GM18511 (cell line): ENCODE measurements around the gene IL1RAPL2.

ENCODE experiments used
- ATAC-seq: cut with Tn5 transposase; IDR thresholded peaks from one replicate; pipeline ENCODE4 v1.9.1; 2021; ENCODE audit warnings: mild to moderate bottlenecking, moderate library complexity; ENCODE audit not compliant: unreplicated experiment

IL1RAPL2 gene

DNA sequence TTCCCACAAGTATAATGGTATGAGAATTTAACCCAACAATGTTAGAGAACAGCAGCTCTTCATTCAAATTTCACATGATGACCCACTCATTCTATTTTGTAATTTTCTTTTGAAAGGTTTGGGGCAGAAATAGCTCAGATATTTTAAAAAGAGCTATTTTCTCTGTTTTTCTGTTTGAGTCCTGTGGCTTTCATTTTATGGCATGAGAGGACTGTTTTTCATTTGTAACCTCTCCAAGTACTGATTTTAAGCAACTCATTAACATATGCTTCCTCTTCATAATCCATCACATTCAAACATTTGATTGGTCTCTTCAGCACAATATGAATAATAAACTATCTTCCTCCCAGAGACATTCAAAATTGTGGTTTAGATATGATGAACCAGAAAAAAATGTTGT is 783.5 kb downstream of the IL1RAPL2 start:
- no peak for ATAC-seq

DNA sequence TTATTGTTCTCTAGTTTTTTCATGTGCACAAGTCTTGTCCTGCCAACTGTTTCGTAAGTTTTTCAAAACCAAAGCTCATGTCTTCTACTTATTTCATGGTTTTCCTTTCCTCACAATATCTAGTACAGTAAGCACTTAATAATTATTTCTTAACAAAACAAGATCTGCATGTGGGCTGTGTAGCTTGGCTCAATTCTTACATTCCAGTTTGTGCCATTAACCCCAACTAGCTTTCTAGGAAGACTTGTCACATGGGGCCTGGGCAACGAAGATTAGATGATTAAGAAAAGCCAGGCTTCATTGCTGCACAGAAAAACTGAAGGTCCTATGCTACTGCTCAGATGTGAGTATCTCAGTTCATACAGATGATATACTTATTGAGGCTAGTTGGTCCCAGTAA is 809.8 kb downstream of the IL1RAPL2 start:
- ATAC-seq, result no peak

DNA sequence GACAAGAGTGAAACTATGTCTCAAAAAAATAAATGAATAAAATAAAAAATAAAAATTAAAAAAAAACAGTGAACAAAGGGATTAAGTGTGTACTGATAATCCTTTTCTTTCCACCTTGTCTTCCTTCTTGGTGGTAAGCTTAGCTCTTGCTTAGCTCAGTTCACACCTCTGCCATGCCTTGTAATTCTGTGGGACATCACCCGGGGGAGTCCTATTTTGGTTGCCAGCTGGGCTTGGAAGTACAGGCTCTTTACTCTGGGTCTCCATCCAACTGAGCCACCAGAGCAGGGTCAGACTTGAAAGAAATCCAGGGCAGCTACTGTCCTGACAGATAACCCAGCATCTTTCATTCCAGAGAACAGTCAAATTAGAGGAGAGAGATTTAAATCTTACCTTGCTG is 858.7 kb downstream of the IL1RAPL2 start:
- no peak for ATAC-seq

DNA sequence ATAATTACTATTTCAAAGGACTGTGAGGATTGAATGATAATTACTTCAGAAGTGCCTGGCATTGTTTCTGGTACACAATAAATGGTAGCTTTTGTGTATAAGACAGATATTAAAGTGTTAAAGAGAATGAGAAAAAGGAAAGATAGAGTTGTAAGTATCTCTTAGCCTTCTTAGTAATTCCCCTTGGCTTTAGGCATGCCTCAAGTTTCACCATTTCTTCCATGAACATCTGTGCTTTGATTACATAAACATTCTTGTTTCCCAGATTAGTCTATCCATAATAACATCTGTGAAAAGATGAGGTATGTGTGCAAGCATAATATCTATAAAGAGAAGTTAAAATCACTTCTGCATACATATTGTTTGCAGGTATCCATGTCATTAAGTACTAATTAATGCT is 885.4 kb downstream of the IL1RAPL2 start:
- ATAC-seq, result no peak

DNA sequence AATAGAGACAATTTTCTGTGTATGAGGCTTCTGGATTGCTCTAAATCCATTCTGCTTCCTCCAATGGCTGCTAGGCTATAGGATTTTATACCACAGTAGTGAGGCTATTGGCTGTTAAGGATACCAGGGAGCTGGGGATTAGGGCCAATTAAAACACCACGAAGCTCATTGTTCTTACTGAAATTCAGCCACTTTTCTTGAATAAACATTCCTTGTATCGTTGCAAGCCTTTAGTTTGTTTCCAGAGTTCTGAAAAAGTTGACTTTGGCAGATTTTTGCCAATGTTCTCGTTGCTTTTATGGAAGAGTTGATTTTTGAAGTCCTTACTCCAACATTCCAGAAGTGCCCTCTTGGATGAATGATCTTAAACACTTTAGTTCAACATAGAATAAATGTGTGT is 892.8 kb downstream of the IL1RAPL2 start:
- ATAC-seq, result no peak

DNA sequence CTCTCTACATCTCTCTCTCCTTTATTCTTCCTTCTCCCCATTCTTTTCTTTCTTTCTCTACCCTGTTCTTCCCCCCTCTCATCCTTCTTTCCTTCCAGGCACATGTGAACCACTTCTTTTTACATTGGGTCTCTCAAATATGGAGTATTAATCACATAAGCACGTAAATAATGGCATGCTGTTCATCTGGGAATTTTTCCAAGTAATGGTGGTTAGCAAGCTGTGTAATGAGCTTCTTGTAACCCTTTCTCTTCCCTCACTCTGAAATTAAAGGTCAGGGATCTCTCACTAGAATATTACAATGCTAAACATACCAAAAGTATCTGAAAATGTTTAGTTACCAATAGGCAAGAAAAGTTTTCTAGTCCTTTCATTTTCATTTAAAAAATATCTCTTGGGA is 894.4 kb downstream of the IL1RAPL2 start:
- ATAC-seq, result no peak

DNA sequence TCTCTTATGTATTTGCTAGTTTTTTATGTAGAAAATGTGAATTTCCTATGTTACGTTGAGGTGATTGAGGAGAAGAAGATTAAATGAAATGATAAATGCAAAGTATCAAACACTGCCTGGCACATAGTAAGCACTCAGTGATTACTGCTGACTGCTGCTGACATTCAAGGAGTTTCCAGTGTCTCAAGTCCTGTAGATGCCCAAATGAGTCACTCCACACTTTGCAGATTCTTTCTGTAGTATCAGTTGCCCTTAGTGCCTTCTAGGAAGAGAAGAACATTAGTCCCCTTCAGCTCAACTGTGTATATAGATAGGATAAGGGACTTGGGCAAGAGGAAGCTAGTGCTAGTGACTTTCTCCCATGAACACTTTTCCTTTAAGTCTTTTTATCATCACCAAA is 895.0 kb downstream of the IL1RAPL2 start:
- no peak for ATAC-seq

DNA sequence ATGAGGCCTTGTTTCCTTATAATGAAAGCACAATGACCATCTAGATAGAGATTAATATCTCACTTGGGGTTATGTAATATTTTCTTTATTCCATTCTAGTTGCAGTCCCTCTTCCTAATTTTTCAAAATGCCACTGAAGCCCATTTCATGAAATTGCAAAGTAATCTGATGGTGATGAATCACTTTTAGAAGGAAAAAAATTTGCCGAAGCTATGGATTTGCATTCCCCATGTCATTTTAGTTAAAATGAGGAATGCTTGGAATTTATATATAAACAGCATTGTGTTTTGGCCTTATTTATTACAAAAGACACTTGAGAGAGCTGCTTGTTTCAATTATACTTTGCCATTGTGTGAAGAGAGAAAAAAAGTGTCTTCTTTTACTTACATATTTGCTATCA is 896.2 kb downstream of the IL1RAPL2 start:
- no peak for ATAC-seq

DNA sequence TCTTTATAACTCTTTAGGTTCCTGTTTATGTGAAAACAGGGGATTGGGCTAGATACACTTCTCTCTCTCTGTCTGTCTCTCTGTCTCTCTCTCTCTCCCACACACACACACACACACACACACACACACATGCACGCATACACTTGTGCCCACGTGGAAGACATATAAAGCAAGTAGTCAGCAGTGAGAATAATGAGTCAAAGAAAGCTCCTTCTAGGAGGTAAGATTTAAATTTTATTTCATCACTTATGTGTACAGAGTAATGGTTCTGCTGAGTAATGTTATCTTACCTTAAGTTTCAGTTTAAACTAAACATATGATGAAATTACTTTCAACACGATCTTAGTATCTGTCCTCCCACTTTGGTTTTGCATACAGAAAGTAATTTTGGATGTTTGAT is 897.5 kb downstream of the IL1RAPL2 start:
- no peak for ATAC-seq

DNA sequence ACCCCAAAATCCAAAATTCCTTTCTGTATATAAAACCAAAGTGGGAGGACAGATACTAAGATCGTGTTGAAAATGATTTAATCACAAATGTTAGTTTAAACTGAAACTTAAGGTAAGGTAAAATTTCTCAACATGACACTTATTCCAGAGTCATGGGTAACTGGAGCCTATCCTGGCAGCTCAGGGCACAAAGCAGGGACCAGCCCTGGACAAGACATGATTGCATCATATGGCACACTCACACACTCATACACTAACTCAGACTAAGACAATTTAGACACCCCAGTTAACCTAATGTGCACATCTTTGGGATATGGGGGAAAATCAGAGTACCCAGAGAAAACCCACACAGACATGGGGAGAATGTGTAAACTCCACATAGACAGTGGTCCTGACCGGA is 898.6 kb downstream of the IL1RAPL2 start:
- ATAC-seq, result no peak

DNA sequence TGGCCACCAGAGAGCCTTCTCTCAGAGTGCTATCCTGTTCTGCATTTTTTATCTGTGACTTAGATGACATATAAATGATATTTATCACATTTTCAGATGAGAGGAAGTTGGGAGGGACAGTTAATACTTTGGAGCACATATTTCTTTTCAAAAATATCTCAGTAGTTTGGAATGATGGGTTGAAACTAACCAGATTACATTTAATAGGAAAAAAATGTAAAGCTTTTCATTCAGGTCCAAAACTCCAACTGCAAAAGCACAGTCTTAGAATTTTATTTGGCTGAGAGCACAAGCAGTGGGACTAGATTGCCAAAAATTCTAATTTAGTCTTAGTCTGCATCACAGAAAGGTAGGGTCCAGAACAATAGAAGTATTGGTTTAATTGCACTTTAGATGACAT is 902.7 kb downstream of the IL1RAPL2 start:
- no peak for ATAC-seq

DNA sequence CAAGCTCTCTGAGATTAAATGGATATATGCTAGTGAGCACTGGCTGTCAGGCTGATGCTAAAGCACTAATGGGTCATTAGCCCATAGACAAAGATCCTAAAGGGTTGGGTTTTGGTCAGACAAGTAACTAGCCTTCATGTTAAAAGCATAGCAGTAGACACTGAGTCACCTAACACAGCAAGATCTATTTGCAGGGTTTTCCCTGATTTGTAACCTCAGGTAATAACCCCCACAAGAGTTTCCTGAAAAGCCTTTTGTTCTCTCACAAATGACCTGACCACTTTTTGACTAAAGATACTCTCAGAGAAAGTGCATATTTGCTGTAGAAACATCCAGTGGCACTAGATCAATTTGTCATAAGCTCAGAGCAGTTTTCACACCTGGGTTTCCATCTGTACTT is 905.6 kb downstream of the IL1RAPL2 start:
- ATAC-seq, result no peak

DNA sequence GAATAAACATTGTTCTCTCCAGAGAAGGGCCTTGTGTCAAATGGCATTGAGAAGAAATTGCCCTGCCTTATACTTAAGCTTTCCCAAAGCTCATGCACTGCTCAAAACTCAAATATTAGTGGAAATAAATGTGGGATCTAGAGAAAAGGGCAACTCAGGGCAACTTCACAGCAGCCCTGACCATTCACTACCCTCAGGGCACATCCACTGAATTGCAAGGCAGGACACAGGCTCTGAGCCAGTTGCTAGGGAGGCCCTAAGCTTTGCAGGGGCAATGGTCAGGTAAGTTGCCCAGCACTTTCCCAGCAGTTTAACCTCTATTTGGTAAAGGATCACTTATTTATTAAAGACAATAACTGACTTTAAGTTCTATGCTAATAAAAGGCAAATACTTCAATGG is 909.8 kb downstream of the IL1RAPL2 start:
- ATAC-seq, result no peak

DNA sequence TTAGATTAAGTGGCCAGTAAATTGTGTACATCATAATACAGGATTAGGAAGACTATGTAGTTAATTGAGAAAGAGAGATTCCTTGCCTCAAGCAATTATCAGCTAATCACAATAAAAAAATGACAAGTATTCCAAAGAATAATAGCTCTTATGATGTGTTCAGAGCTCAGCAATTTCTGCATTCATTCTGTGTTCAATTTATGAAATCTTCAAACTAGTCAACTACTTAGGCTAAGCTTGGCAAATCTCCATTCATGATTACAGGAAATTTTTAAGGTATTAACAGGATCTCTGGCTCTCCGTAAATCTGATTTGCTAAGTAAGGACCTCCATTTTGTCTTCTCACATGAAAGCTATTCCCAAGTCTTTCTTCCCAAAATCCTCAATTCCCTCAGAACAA is 911.4 kb downstream of the IL1RAPL2 start:
- no peak for ATAC-seq

DNA sequence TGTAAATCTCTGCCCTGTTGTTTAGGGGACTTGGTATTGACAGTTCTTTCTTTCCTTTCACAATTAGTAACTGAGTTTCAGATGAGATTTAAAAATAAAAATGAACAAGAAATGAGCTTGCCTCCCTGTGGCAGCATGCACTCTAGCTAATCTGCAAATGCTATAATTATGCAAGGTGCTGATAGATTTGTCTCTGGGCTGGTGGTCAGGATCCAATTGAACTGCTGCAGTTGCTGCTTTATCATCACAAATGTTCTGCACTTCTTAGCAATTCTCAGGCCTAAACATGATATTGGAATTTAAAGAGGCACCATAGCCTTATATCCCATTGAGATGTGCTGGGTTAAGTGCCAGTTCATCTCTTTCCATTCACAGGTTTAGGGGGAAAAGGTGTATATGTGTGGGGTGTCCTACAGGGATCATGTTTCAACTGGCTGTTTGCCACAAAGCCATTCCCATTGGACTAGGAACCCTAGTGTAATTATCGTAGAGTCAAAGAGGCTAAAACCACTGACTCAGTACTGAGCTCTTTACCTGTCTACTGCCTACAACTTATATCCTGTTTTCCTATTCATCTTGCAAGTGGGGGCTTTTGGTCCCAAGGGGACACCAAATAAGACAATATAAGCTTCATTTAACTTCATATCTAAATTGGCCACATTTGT is 914.8 kb downstream of the IL1RAPL2 start:
- no peak for ATAC-seq

DNA sequence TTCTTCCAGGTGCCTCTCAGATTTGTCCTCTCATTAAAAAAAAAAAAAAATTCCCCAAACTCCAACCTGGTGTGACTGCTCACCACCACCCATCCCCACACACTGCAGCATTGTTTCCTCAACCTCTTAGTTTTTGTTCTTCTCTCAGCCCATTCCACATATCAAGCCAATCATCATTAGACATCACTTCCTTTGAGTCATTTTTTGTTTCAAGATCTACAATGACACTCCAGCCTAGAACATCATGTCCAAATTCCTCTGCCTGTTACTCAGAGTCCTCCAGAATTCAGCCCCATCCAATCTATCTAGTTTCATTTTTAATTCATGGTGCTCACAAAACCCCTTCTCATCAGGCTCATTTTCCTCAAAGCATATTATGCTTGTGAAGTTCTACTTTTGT is 917.0 kb downstream of the IL1RAPL2 start:
- ATAC-seq, result no peak

DNA sequence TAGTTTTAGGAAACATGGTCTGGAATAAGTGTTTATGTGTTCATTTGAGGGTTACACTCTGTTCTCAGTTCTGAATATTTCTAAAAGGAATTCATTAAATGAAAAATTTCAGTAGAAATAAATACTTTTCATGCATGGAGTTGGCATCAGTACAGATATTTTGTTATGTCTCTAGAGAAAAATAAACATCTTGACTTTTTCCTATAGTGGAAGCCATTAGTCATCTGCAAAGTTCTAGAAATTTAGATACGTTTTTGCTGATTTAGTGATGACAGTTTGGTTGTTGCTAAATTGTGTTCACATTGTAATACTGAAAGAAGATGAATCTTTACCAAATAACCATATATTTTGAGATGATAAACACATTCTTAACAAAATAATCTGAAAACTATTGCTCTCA is 922.7 kb downstream of the IL1RAPL2 start:
- no peak for ATAC-seq

DNA sequence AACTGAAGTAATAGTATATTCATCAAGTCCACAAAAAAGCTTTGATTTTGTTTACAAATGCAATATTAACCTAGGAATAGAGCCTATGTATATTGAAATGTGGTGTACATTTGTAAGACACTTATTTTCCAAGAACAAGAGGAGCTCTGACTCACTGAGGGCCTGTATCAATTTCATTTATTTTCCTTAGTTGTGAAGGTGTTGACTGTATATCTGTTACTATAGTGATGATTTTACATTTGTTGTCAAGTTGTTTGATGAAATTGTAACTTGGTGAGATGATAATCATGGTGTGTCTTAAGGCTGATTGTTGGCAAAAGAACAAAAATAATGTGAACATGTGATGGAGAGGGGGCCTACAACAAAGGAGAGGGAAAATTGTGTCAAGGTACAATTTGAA is 929.4 kb downstream of the IL1RAPL2 start:
- ATAC-seq, result no peak

DNA sequence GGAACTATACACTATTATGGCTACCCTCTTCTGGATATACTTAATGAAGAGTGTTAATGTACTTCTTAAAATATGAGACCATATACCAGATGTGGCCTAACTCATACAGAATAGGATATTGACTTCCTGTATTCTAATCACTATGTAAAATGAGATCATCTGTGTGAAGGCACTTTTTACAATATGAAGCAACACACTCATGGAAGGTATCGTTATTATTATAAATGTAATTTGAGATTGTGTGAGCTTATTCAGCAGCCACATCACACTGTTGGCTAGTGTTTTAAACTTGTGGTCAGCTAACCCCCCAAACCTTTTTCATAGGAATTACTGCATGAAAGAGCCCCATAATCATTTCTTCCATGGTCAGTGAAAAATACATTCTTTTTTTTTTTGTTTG is 936.3 kb downstream of the IL1RAPL2 start:
- no peak for ATAC-seq

DNA sequence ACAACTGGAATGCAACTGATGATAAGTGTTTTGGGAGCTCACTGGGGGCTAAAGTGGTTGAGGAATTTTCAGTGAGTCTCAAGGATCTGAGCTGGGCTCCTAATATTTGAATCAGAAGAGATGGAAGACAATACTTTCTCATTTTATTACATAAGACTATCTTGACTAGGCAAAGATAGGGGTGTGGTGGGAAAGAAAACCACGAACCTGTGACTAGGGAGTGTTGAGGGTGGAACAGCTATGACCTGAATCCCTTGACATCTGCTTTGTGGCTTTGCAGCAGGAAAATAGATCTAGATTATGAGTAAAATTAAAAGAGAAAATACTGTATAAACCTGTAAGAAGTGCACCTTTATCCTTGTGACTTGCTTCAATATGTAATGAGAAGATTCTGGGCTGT is 949.6 kb downstream of the IL1RAPL2 start:
- no peak for ATAC-seq

DNA sequence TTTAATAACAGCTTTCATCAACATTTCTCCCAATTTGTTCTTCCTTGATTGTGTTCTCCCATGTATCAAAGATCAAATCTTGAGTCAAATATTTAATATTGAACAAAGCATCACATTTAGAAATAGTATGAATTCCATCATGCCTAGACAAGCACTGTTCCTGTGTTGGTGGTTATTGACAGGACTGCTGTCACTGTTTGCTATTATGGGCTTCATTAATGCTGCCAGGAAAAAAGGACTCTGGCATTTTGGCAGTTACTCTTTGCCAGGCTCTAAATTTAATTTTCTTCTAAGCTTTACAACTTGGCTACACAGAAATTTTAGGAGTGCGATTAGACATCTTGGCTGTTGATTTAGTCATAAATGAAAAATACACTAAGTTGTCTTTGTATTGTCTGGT is 960.4 kb downstream of the IL1RAPL2 start:
- ATAC-seq, result no peak

DNA sequence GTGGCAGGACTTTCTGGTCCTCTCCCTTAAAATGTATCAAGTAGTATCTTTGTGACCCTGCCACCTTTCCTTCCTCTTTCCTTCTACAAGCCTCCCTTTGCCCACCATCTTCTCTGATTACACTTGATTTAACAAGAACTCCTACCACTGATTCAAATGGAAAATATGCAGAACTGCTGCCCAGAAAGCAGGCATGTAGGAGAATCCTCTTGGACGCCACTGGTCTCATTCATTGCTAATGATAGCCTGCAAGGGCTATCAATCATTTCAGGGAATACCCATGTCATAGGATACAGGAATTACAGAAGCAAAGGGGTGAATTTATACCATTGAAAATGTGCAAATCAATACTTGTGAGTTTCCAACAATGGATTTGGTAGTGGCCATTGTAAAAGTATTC is 961.8 kb downstream of the IL1RAPL2 start:
- no peak for ATAC-seq

DNA sequence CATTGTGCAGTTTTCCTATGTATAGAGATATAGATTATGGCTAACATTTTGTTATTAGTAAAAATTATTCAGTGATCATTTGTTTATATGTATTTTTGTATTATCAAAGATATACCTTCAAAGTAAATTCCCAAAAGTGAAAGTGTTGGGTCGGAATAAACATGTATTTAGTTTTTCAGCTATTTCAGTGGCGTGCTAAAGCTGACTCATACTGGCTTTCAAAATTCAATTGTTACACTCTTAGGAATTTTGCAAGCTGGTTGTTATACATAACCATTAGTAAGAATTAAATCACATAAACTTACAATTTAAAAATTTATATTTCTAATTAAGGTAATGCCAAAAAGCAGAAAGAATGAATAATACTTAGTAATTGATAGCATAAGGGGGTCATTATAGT is 968.0 kb downstream of the IL1RAPL2 start:
- ATAC-seq, result no peak

DNA sequence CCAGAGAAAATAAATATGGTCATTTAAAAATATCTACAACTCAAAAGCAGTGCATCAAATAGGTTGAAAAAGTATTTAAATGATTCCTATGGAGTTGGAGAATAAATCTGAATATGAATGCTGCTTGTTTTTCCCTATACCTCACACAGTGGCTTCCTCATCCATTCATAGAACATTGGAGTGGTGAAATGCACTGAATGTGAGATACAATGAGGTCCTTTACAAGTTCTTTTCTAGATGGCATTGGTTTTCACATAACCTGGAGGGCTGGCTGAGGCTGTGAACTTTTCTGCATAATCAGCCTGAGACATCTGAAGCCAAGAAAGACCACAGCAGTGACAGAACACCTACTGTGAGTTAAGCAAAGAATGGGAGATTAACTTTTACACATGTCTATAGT is 977.3 kb downstream of the IL1RAPL2 start:
- no peak for ATAC-seq
